ENCODE results near the gene PPP1R3C.

Gene PPP1R3C

DNA sequence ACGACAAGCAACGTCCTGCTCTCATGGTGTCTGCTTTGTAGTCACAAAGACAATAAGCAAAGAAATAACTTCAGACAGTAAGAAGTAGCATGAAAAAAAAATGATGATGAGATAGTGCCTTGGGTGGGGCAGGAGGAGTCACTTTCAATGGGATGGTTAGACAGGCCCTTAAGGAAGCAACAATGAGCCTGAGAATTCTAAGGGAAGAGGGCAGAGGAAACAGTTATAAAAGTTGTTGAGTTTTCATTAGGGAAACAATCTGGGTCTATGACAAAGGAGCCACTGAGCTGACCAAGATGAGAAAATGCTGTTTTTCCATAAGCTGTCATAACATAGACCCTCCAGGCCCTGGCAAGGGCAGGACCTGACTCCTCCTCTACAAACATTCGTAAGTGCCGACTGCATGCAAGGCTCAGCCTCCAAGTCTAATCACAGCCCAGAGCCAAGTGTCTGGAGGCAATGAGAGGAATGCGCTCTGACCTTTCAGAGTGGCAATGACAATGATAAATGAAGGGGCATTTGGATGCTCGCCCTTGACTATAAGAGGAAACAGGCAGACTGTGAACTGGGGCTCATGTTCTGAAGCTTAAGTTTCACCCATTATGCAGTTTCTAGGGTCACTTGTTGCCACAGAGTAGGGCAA, 43.7 kb downstream of the PPP1R3C start:
- DNase-seq (ENCODE audit: extremely low read depth, low read depth): no peak
- H3K4me3 ChIP-seq (replicated peaks; ENCODE audit: low read depth, low read length): no peak overlapping the region
- TF ChIP-seq, protein P1, sequence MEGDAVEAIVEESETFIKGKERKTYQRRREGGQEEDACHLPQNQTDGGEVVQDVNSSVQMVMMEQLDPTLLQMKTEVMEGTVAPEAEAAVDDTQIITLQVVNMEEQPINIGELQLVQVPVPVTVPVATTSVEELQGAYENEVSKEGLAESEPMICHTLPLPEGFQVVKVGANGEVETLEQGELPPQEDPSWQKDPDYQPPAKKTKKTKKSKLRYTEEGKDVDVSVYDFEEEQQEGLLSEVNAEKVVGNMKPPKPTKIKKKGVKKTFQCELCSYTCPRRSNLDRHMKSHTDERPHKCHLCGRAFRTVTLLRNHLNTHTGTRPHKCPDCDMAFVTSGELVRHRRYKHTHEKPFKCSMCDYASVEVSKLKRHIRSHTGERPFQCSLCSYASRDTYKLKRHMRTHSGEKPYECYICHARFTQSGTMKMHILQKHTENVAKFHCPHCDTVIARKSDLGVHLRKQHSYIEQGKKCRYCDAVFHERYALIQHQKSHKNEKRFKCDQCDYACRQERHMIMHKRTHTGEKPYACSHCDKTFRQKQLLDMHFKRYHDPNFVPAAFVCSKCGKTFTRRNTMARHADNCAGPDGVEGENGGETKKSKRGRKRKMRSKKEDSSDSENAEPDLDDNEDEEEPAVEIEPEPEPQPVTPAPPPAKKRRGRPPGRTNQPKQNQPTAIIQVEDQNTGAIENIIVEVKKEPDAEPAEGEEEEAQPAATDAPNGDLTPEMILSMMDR (IDR thresholded peaks at IDR 0.05; ENCODE audit: low read depth, low read length, missing control alignments): no peak

DNA sequence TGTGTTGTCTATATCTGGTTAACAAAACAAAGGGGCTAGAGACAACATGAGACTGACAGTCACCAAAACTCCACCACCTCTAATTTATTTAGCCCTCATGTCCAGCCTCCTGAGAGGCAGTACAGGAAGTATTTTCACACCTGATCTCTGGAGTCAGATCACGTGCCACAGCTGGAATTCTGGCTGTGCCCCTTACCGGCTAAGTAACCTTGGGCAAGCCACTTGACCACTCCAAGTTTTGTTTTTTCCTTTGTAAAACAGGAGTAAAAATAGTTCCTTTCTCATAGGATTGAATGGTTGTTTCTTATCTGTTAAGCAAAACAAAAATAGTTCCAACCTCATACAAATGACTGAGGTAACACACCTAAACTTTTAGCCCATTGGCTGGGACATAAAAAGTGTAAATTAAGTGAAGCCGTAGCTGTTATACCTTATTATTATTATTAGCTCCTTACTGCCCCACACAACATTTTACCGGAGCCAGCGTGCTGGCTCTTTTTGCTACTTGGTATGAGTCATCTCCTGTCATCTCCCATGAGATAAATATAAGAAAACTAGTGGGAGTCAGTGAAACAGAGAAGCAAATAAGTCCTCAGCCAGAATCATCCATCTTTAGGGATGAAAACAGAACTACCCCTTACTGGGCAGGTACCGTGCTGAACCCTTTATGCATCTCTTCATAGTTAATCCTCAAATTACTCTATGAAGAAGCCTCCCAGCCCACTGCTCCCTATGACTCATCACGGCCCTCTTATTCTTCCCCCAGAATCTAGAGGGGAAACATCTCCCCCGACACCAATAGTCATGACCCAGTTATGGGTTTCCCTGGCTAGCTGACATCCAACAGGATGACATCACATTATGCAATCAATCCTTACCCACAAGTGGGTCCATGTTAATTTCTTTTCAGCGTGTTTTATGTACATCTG, 44.9 kb downstream of the PPP1R3C start:
- no peak for DNase-seq (ENCODE audit: extremely low read depth, low read depth)
- H3K4me3 ChIP-seq (replicated peaks; ENCODE audit: low read depth, low read length): no peak overlapping the region
- TF ChIP-seq, protein P1 (IDR thresholded peaks at IDR 0.05; ENCODE audit: low read depth, low read length, missing control alignments): no peak

DNA sequence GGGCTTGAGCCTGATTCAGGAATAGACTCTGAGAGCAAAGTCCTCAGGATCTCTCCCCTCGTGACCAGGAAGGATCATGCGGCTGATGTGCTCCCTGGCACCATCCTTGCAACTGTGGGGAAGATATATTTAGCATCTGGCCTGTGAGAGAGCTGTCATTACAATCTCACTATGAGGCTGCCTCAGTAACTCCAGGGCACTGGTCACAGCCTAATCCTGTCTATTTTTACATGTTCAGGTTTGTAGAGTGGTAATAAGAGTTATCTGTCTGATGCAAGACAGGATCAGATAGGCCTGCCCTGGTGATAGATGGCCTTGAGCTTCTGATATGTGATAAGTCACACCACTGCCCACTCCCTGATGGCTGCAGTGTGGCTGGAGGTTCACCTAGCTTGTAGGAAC, 50.7 kb downstream of the PPP1R3C start:
- no peak for DNase-seq (ENCODE audit: extremely low read depth, low read depth)
- H3K4me3 ChIP-seq (replicated peaks; ENCODE audit: low read depth, low read length): no peak overlapping the region
- TF ChIP-seq, protein P1 (IDR thresholded peaks at IDR 0.05; ENCODE audit: low read depth, low read length, missing control alignments): no peak

DNA sequence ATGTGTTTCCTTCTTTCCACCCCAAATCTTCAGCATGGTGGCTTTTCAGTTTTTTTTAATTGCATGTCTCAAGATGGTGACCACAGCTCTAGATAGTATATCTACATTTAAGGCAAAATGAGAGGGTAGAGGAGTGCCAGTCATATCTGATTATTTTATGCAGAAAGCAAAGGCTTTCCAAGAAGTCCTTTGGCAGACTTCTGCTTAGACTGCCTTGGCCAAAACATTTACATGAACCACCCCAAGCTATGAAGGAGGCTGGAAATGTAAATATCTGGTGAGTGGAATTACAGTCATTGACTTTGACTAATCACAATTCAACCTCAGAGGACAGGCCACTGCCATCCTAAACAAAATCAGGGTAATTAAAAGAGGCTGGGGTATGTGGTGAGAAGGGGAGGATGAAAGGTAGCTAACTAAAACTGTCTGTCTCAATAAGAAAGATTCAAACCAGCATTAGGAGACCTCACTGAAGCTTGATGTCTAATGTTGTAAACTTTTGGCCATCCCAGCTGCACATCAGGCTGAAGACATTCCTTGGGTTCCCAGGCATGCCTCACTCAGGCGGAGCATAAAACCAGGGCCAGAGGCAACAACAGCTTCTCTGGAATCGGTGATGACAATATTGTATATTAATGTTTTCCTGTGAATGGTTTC, 53.4 kb downstream of the PPP1R3C start:
- DNase-seq (ENCODE audit: extremely low read depth, low read depth): no peak
- TF ChIP-seq, protein P1 (IDR thresholded peaks at IDR 0.05; ENCODE audit: low read depth, low read length, missing control alignments): no peak
- H3K4me3 ChIP-seq (replicated peaks; ENCODE audit: low read depth, low read length): no peak overlapping the region

Data from HFF-Myc (cell line).